ENCODE results near the gene SLC25A26. TPM values are rescaled to one million over a fixed set of nuclear protein-coding genes. Genes with fewer than 3 reads are reported as not detected.

Gene SLC25A26
- total and polyA plus RNA-seq, 9 donors, result 17.3 to 32.3 (median 22.6) TPM

- Histone ChIP-seq H3K27ac (no peak overlapping the region), H3K9me3 (no peaks in the 10 kb centered on the region), H3K36me3 (no peaks in the 10 kb centered on the region), H3K27me3 (no peaks in the 10 kb centered on the region), H3K4me3 (no peak overlapping the region), H3K4me1 (ENCODE audit: insufficient read depth) (no peaks in the 10 kb centered on the region)
- intact Hi-C loops (cut with DNase I), result loop anchor here in 1 of 4 donors (10.0 kb wide), 1 partner anchor 185 kb away; no protein-coding TSS in a partner anchor
- 61 to 65% (median 62%) methylated on average over 4 of the region's 4 CpGs for whole genome bisulfite sequencing, 3 donors
- DNase-seq, result no peak
- no peak for TF ChIP-seq CTCF (IDR thresholded peaks at IDR 0.05)
Observed at GRCh38 chr3:66229931-66230330, 9.1 kb downstream of the SLC25A26 start.

GRCh38 chr3:66233033-66233432 lies 12.2 kb downstream of the SLC25A26 start:
- Histone ChIP-seq H3K9me3 (no peaks in the 10 kb centered on the region), H3K36me3 (no peaks in the 10 kb centered on the region), H3K4me1 (ENCODE audit: insufficient read depth) (no peaks in the 10 kb centered on the region), H3K27ac (no peak overlapping the region), H3K4me3 (no peak overlapping the region), H3K27me3 (no peaks in the 10 kb centered on the region)
- TF ChIP-seq CTCF (IDR thresholded peaks at IDR 0.05) (no peak), EP300 (IDR thresholded peaks at IDR 0.05) (no peak), POLR2A (IDR thresholded peaks at IDR 0.05) (no peak)
- intact Hi-C loops (cut with DNase I), result no loop called here
- WGBS, 3 donors, result 68 to 69% (median 69%) methylated on average over 4 of the region's 4 CpGs
- no peak for DNase-seq

GRCh38 chr3:66236281-66236680 lies 15.5 kb downstream of the SLC25A26 start:
- H3K36me3 ChIP-seq, result no peaks in the 10 kb centered on the region
- H3K4me3 ChIP-seq, result no peak overlapping the region
- 81 to 89% (median 88%) methylated on average over 5 of the region's 5 CpGs for WGBS, 3 donors
- no peaks in the 10 kb centered on the region for H3K4me1 ChIP-seq (ENCODE audit: insufficient read depth)
- intact Hi-C loops (cut with DNase I), result no loop called here
- DNase-seq, result no peak
- H3K27me3 ChIP-seq, result no peaks in the 10 kb centered on the region
- TF ChIP-seq CTCF (IDR thresholded peaks at IDR 0.05) (no peak), POLR2A (IDR thresholded peaks at IDR 0.05) (no peak), EP300 (IDR thresholded peaks at IDR 0.05) (no peak)
- H3K27ac ChIP-seq, result no peak overlapping the region
- no peaks in the 10 kb centered on the region for H3K9me3 ChIP-seq

- TF ChIP-seq EP300 (IDR thresholded peaks at IDR 0.05), result no peak
- DNase-seq, result no peak
- no peak overlapping the region for H3K27ac ChIP-seq
- 91 to 96% (median 93%) methylated on average over 3 of the region's 3 CpGs for WGBS, 3 donors
- intact Hi-C loops (cut with DNase I), result no loop called here
- H3K9me3 ChIP-seq, result no peaks in the 10 kb centered on the region
- no peaks in the 10 kb centered on the region for H3K36me3 ChIP-seq
- no peak overlapping the region for H3K4me3 ChIP-seq
- no peaks in the 10 kb centered on the region for H3K27me3 ChIP-seq
- no peaks in the 10 kb centered on the region for H3K4me1 ChIP-seq (ENCODE audit: insufficient read depth)
Observed at GRCh38 chr3:66237552-66237951, 16.8 kb downstream of the SLC25A26 start.

GRCh38 chr3:66239513-66240123 lies 18.8 kb downstream of the SLC25A26 start:
- H3K27ac ChIP-seq, result no peak overlapping the region
- H3K27me3 ChIP-seq, result no peaks in the 10 kb centered on the region
- no peaks in the 10 kb centered on the region for H3K9me3 ChIP-seq
- H3K36me3 ChIP-seq, result no peaks in the 10 kb centered on the region
- H3K4me1 ChIP-seq (ENCODE audit: insufficient read depth), result no peaks in the 10 kb centered on the region
- intact Hi-C loops (cut with DNase I), result no loop called here
- TF ChIP-seq CTCF (IDR thresholded peaks at IDR 0.05), result no peak
- DNase-seq, result no peak
- WGBS, 3 donors, result 90 to 97% (median 96%) methylated on average over 2 of the region's 2 CpGs
- no peak overlapping the region for H3K4me3 ChIP-seq
